IPS-18c (cell line): ENCODE measurements around the gene EXOC6B.
A peak's percentile ranks its signal among the peaks of the same experiment; 100 is the strongest.

ENCODE experiments used
- H3K4me3 ChIP-seq: 2 replicates; pipeline ENCODE4 v1.7.0; 2013; ENCODE audit warnings: low read depth, mild to moderate bottlenecking, low read length, moderate library complexity; ENCODE audit not compliant: insufficient read depth
- H3K9me3 ChIP-seq: one replicate; pipeline ENCODE4 v1.6.1; 2013; ENCODE audit warnings: mild to moderate bottlenecking, low read length, moderate library complexity; ENCODE audit not compliant: control insufficient read depth, insufficient read depth

The EXOC6B gene

DNA sequence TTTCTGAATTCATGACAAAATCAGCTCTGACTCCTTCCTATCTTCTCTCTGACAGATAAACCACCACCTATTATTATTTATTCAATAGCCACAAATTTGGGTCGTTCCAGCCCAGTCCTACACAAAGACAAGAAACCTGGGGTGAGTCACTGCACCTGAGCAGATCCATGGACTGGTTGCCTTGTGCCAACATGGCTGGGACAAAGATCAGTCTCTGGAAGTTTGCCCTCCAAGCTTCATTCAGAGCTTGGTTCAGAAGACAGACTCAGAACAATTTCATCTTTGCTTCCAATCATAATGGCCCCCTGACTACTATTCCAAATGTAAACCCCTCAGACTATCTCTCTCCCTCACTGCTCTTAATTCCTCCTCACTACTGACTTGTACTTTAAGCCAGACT, 9.6 kb upstream of the EXOC6B start:
- peaks cover 2% of the 10 kb centered on the region for H3K9me3 ChIP-seq
- no peak overlapping the region for H3K4me3 ChIP-seq

DNA sequence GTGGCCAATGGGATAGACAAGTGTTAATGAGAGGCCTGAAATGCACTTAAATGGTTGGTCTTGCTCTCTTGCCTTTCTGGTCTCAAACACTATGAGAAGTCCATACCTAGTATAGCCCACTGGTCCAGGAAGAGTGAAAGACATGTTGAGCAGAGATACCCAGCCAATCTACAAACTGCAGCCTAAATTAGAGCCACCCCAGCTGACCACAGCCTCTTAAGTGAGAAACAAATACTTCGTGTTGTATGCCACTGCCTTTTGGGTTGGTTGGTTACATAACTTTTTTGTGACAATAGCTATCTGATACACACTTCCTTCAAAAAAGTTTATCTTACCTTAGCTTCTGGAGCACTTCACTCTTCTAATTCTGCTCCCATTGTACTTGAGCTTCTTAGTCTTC, 8.8 kb upstream of the EXOC6B start:
- Histone ChIP-seq H3K4me3 (no peak overlapping the region), H3K9me3 (peaks cover 2% of the 10 kb centered on the region)

DNA sequence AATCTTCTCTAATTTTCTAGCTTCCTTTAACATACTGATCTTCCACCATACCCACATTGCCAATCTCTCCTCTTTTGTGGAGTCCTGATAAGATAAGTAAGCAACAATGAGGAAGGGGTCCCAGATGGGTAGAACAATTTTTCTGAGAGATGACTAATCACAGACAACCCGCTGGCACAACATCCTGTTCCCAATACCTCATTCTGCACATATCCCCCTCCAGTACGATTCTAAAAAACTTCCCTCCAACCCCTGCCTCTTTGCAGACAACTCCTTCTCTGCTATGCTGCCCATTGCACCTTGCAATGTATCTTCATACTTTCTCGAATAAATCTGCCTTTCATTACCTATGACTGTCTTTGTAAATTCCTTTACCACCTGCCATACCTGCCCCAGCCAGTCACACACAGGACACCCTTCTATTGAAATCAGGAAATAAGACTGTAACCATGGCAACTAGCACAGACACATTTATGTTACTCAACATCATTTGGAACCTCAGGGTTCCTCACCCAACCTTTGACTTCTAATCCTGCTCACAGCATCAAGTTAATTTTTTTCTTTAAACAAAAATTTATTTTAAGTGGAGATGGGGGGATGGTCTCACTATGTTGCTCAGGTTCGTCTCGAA, 7.4 kb upstream of the EXOC6B start:
- no peaks in the 10 kb centered on the region for H3K9me3 ChIP-seq
- no peak overlapping the region for H3K4me3 ChIP-seq

GRCh38 chr2:72830273-72830672, 4.4 kb upstream of the EXOC6B start:
- H3K9me3 ChIP-seq: no peaks in the 10 kb centered on the region

DNA sequence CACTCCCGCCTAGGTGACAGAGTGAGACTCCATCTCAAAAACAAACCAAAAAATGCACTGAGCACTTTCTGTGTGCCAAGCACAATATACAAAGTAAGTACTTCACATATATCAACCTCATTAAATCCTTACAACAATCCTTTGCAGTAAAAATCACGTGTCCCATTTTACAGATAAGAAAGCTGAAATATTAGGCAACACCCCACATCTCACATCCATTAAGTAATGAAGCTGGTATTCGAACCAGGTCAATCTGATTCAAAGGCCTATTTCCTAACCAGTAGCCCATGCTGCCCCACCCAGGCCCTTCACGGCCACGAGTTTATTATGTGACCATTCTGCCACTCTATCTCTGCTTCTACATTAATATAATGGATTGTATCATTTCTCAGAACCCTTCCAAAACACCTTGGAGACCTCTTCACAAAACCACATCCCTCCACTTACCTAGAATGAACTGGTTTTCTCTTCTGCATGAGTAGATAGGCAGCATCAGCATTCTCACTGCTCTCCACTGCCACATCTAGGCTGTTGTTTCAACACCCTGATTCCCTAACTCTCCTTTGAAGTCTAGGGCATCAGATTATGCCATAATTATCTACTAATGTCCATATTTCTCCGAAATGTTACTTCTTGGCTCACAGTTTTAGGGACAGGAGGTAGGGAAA, 3.1 kb upstream of the EXOC6B start:
- Histone ChIP-seq H3K4me3 (no peak overlapping the region), H3K9me3 (no peaks in the 10 kb centered on the region)

More at GRCh38 chr2:72830273-72830672, 4.4 kb upstream of the EXOC6B start:
- no peak overlapping the region for H3K4me3 ChIP-seq

DNA sequence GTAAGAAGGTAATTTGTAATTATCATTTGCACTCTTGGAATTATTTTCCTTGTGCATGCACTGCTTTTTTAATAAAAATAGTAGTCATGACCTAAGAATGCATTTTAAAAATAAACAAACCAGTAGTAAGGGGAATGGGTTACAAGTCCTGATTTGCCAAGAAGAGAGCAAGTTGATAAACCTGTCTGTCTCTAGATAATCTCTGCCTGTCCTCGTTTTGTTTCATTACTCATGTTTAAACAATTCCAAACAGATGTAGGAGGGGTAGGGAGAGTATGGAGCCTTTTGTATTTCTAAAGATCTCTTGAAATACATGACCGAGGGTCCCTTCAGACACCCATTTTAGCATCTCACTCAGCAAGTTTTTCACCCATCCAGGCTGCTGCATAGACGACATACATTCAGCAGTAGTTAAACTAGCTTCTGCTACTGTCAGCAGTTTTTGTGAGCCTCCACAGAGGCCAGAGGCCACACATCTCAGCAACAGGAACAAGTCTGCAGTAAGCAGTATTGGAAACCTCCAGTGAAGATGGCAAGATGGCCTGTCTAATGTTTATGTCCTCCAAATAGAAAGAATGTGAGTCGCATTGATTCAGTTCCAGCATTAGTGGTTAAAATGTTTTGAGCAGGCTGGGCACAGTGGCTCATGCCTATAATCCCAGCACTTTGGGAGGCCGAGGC, 2.3 kb upstream of the EXOC6B start:
- no peaks in the 10 kb centered on the region for H3K9me3 ChIP-seq
- H3K4me3 ChIP-seq: no peak overlapping the region

DNA sequence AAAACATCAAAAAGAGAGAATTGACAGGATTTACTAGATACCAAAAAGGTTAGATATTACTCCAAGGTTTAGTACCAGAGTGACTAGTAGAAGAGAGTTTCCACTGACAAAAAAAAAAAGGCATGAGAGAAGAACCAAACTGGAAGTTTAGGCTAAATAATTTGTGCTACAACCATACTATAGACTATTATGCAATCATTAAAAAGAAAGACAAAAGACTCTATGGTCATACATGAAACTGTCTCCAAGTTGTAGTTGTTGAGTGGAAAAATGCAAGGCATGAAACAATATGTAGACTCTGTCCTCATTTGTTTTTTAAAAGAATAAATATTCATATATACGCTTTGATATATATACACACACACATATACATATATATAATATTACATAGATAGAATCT, 1.7 kb upstream of the EXOC6B start:
- Histone ChIP-seq H3K9me3 (no peaks in the 10 kb centered on the region), H3K4me3 (no peak overlapping the region)

GRCh38 chr2:72826156-72826477, 284 bp upstream of the EXOC6B start:
- Histone ChIP-seq H3K4me3 (peak overlapping the region; percentile 95; the same call in 1 of the 2 replicates), H3K9me3 (no peaks in the 10 kb centered on the region)

DNA sequence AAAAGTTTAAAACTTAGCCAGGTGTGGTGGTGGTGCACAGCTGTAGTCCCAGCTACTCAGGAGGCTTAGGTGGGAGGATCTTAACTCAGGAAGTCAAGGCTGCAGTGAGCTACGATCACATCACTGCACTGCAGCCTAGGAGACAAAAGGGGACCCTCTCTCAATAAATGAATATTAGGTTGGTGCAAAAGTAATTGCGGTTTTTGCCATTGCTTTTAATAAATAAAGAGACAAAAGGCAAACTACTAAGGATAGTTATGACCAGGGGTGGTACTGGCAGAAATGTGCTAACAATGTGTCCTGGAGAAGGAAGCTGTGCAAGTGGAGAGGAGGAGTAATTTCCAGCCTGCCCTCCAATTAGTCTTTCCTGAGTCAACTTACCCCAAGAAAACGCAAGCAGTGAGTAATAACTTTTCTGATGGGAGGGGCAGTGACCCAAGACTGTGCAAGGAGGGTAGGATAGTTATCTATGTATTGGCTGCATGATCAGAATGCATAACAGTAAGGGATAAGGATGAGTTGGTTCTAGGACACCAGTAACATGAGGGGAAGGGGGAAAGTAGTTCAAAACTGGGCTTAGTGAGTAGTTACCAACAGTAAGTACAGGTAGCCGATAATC, 1.5 kb downstream of the EXOC6B start:
- H3K9me3 ChIP-seq: no peaks in the 10 kb centered on the region
- H3K4me3 ChIP-seq: peak overlapping the region; percentile 95; the same call in 1 of the 2 replicates

DNA sequence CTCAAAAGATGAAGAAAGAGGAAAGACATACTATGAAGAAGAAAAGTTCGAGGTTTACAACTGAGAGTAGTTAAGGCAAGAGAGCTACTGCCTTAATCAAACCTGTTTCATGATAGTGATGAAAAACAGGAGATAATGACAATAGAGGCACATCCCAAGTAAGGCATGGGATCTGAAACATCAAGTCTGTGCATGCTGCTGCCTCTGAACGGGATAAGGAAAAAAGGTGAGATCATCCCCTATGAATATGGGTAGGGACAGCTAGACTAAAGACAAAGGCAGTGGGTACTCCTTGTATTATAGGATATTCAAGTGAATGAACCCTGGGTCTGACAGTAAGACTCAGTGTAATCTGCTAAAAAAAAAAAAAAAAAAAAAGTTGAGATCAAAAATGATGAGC, 3.0 kb downstream of the EXOC6B start:
- Histone ChIP-seq H3K4me3 (no peak overlapping the region), H3K9me3 (no peaks in the 10 kb centered on the region)

DNA sequence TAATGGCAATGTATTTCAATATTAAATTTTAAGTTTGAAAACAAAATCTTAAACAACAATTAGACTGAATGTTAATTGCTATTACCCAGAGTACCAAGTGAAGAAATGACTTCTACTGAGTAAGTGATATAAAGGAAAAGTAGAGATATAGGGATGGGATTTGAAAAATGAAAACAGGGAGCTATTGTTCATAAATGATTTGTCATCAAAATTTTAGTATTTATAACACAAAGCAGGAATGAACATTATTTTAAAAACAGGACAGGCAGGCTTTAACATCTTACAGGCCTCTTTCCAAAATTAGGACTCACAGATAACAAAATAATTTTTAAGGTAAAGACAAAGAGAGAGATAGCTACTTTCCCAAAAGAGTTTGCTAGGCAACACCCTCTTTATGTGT, 3.9 kb downstream of the EXOC6B start:
- H3K4me3 ChIP-seq: no peak overlapping the region
- H3K9me3 ChIP-seq: no peaks in the 10 kb centered on the region

DNA sequence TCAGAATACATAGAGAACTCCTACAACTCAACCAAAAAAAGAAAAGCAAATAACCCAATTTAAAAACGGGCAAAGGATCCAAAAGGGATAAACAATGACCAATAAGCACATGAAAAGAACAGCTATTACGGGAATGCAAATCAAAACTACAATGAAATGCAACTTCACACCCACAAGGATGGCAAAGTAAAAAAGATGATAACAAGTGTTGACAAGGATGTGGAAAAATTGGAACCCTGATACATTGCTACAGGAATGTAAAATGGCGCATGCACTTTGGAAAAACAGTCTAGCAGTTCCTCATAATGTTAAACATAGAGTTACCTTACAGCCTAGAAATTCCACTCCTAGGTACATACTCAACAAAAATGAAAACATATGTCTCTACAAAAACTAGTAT, 4.7 kb downstream of the EXOC6B start:
- no peaks in the 10 kb centered on the region for H3K9me3 ChIP-seq
- H3K4me3 ChIP-seq: no peak overlapping the region

DNA sequence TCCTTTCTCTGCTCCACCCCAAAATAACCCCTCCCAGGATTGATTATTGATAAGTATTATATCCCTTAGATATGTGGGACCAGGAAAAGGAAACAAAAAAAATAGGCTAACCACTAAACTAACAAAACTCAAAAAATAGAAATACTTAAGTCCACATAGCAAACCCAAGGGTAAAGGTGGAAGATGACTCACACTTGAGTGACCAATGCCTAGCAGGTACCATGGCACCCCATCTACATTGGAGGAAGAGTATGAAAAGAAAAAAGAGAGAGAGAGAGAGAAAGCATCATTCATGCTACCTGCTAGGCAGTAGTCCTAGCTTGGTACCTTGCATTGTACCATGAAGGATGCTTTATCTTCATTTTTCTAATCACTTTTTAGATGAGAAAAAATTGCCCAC, 6.3 kb downstream of the EXOC6B start:
- no peaks in the 10 kb centered on the region for H3K9me3 ChIP-seq
- no peak overlapping the region for H3K4me3 ChIP-seq

DNA sequence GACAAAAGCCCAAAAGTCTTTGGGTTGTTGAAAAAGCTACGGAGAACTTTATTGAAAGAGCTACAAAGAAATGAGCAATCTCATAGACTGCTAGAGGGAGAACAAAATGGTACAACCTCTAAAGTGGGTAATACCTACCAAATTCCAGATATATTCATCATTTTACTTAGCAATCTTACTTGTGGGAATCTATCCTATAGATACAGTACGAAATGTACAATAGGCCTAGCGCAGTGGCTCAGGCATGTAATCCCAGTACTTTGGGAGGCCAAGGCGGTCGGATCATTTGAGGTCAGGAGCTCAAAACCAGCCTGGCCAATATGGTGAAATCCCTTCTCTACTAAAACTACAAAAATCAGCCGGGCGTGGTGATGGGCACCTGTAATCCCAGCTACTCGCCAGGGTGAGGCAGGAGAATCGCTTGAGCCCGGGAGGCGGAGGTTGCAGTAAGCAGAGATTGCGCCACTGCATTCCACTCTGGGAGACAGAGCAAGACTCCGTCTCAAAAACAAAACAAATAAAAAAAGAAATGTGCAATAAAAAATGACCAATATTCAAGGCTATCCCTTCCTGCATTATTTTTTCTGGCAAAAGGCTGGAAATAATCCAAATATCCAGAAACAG, 10.1 kb downstream of the EXOC6B start:
- Histone ChIP-seq H3K4me3 (no peak overlapping the region), H3K9me3 (no peaks in the 10 kb centered on the region)

DNA sequence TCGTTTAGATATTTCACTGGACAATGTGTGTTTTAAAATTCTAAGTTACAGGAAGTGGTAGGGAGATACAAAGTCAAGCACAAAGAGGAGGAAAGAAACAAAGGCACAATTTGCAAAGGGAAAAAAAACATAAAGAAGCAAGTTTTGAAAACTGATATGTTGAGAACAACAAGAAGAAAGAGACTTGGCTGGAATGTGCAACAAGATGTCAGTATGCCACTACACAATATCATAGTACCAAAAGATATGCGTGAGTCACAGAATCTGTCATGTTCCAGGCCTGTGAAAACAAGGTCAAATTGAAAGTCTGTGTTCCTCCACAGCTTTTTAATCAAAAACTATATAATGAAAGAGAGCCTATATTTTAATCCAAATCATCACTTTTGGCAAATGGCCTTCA, 12.0 kb downstream of the EXOC6B start:
- H3K4me3 ChIP-seq: no peak overlapping the region
- H3K9me3 ChIP-seq: no peaks in the 10 kb centered on the region

GRCh38 chr2:72810165-72810564, 15.7 kb downstream of the EXOC6B start:
- Histone ChIP-seq H3K9me3 (no peaks in the 10 kb centered on the region), H3K4me3 (no peak overlapping the region)

GRCh38 chr2:72809095-72809494, 16.7 kb downstream of the EXOC6B start:
- Histone ChIP-seq H3K4me3 (no peak overlapping the region), H3K9me3 (no peaks in the 10 kb centered on the region)
